GM18511 (cell line): ENCODE data around the gene STK10.
"Not testable (repeated sequence)": the region's sequence is repeated elsewhere in the genome, so short reads cannot be mapped to it uniquely, and the experiment has no call there.

Source experiments
- ATAC-seq: cut with Tn5 transposase; IDR thresholded peaks from one replicate; pipeline ENCODE4 v1.9.1; 2021; ENCODE audit warnings: mild to moderate bottlenecking, moderate library complexity; ENCODE audit not compliant: unreplicated experiment

STK10 gene

DNA sequence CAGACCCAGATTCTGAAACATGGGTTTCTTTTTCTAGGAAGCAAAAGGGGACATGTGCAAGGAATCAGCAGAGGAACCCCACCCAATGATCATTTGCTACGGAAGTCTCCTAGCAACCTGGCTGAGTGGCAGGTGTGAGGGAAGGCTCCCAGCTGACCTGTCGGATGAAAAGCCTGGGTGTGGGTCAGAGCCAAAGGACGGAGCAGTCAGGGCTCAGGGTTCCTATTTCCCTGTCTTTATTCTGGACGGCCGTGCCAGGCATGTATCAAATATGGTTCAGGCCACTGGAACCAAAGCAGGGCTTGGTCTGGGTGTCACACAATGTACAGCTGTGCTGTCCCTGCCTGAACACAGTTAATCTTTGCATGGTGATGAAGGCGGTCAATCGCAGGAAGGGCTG, 20.1 kb downstream of the STK10 start:
- no peak for ATAC-seq

DNA sequence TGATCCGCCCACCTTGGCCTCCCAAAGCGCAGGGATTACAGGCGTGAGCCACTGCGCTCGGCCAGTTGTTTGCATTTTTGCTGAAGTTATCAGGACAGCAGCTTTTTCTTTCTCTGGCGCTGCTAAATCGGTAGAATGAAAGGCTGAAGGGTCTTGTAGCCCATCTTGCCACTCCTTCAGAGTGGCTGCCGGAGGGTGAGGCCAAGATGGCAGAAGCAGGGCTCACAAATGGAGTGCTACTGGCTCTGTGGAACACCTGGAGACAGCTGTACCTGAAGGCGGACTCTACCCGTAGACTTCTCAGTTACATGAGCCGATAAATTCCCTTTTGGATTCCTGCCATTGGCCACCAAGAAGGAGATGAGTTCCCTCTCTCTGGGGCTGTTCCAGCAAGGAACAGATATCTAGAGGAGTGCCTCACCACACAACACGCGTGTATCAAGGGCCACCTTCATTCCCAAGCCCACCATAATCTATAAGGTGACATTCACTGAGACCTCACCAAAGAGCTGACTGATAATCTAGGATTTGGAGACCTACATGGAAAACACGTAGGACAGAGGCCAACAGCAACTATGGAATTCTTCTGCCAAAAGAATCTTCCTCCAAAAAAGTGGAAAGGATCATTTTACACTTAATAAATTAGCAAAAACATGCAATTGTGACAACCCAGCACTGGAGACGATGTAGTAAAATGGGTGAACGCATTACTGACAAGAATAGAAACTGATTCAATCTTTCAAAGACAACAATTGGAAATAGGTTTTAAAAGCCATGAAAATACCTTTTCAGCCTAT, 21.8 kb downstream of the STK10 start:
- ATAC-seq = no peak

DNA sequence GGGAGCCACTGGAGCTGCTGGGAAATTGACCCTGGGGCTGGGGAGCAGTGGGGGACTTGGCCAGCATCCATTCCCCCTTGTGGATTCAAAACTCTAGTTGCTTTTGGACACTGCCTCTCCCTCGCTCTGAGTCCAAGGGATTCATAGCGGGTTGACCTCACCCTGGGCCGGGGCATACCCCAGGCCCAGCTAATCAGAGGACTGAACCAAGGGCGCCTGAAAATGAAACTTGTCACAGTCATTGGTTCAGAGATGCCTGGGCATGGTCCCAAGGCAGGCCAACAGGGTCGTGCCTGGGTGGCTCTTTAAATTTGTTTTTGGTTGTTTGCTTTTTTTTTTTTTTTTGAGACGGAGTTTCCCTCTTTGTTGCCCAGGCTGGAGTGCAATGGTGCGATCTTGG, 22.6 kb downstream of the STK10 start:
- peak; percentile 83 for ATAC-seq

DNA sequence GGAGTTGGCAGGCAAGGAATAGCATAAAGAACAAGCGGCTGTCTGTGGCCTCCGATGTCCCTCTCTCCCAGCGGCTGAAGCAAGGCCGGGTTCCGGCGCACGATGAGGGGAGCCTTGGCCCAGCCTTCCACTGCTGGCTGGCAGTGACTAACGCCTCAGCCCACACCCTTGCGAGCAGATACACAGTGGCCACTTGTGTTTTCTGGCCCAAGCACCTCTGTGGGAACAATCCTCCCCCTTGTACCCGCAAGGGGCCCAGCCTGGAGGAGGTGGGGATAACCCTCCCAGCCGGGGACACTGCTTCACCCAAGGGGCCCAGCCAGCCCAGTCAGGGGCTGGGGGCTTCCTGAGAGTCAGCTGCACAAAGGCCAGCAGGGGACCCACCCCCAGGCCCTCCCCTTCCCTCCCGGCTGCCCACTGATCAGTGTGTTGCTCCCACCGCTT, 23.2 kb downstream of the STK10 start:
- no peak for ATAC-seq

DNA sequence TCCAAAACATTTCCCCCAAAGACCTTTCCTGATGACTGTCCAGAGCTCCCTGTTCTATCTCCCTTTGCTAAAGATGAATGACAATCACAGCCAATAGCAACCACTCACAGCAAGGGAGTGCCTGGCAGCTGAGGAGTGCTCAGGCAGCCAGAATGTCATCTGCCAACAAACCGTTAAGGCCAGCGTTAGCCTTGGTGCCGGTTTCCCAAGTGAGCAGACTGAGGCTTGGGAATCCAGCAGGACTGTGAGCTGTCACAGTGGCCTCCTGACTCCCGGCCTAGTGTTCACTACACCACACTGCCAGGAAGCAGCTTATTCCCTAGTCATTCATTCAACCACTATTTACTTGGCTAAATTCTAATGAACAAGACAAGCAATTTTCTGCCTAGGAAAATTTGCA, 24.7 kb downstream of the STK10 start:
- ATAC-seq = no peak

DNA sequence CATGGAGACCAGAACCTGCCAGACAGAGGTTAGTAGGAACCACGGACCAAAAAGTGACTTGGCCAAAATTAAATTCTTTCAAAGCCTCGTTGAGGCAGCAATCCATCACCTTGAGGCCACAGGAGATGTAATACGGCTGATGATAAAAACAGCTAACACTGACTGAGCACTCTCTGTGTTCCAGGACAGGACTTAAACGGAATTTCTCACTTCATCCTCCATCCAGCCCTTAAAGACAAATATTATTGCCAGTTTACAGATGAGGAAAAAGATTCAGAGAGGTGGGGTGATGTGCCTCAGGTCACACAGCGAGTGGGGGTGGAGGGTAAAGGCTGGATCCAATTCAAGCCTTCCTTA, 25.1 kb downstream of the STK10 start:
- ATAC-seq = no peak

DNA sequence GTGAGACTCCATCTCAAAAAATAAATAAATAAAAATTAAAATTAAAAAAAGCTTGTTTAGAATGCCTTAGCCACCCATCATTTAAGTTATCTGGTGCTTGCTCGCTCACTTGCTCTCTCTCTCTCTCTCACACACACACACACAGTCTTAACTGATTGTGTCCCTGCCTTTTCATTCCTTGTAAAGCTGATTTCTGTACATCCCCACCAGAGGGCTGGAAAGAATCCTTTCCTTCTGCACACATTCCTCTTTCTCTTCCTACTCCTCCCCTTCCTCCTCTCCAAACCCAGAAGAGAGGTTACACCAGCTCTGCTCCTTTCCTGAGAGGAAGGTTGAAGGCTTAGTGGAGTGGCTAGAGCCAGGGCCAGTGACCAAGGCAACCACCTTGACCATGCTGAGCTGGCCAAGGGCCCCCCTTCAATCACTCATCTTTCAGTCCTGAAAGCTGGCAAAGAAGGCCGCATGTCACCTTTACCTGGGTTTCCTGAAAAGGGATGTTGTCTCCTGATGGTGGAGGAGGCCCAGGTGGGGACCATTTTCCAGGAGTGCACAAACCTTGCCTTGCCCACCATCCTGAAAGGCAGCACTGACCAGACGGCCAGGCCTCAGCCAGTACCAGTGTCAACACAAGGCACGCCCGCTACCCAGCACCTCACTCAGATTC, 25.6 kb downstream of the STK10 start:
- no peak for ATAC-seq

DNA sequence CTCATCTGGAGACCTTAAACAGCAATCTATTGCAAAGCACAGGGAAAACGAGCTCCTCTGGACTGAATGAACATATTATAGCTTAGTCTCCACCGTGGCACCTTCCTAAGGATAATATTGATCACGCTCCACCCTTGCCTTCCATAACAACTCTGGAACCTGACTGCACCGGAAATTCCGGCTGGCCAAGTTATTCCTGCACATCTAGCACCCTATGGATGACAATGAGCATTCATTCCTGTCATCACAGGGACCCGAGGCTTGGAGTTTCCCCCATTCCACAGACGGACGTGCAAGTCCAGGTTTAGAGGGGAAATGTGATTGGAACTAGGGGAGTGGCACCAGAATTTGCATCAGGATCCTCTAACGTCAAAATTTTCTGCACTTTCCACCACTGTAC, 27.5 kb downstream of the STK10 start:
- ATAC-seq = no peak

DNA sequence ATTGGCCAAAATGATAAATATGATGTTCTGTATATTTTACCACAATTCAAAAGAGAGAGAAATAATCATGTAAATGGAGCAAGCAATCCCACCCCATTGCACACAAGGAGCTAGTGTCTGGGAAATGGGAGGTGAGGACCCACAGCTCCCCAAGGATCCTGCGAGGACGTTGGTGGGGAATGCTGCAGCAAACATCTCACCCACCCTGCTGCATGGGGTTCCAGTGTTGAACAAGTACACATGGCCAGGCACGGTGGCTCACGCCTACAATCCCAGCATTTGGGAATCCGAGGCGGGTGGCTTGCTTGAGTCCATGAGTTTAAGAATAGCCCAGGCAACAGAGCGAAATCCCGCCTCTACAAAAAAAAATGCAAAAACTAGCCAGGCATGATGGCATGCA, 29.0 kb downstream of the STK10 start:
- ATAC-seq = no peak

DNA sequence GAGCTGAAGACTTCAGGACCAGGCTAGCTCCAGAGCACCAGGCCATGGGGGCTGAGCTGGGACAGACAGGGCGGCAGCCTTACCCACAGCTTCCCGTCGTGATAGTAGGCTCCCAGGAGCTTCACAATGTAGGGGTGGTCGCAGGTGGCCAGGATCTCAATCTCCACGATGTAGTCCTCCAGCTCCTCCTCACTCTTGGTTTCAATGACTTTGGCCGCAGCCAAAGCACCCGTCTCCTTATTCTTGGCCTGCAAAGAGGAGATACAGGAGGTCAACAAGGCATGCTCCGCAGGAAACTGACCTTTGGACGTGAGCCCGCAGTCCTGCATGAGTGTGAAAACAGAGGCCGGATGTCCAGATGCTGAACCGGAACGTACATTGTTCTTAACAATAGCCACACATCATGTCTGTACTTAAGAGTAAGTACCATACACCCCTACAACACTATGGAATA, 31.5 kb downstream of the STK10 start:
- no peak for ATAC-seq

DNA sequence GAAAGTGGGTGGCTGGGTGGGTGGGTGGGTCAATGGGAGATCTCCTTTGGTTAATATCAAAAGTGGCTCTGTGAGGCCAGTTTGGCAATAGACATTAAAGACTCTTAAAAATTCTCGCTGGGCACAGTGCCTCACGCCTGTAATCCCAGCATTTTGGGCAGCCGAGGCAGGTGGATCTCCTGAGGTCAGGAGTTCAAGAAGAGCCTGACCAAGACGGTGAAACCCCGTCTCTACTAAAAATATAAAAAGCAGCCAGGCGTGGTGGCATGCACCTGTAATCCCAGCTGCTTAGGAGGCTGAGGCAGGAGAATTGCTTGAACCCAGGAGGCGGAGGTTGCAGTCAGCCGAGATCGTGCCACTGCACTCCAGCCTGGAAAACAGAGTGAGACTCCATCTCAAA, 32.9 kb downstream of the STK10 start:
- not testable (repeated sequence) for ATAC-seq

DNA sequence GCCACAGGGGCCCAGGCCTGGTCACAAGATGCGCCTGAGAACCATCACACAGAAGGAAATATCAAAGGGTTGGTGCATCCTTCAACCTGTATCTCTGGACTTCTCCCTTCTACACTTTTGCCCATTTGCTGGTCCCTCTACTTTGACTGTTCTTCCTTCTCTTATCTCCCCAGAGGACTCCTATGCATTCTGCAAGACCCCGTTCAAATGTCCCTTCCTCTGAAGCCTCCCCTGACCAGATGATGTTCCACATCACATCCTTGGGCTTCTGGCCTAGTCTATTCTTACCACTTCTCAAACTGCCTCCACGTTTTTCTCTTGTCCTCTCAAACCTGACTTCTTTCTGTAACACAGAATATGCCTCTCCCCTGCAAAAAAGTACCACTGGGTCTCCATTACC, 34.3 kb downstream of the STK10 start:
- no peak for ATAC-seq

DNA sequence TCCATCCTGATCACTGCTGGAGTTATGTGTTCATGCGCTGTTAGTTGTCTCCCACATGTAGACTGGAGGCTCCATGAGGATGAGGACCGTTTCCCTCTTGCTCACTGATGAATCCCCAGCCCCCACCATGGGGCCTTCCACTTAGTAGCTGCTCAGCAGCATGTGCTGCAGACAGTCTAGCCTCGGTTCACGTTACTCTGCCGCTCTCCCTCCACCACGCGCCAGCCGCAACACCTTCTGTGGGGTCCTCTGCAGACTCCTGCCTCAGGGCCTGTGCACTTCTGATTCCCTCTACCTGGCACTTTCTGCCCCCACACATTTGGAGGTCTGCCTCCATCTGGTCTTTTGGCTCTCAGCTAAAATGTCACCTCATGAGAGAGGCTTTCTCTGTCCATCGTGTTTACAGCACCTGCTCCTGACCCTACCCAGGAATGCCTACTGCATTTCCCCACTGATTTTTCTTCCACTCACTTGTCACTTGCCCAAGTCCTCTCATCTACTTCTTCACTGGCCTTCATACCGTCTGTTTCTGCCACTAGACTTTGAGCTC, 36.3 kb downstream of the STK10 start:
- no peak for ATAC-seq

DNA sequence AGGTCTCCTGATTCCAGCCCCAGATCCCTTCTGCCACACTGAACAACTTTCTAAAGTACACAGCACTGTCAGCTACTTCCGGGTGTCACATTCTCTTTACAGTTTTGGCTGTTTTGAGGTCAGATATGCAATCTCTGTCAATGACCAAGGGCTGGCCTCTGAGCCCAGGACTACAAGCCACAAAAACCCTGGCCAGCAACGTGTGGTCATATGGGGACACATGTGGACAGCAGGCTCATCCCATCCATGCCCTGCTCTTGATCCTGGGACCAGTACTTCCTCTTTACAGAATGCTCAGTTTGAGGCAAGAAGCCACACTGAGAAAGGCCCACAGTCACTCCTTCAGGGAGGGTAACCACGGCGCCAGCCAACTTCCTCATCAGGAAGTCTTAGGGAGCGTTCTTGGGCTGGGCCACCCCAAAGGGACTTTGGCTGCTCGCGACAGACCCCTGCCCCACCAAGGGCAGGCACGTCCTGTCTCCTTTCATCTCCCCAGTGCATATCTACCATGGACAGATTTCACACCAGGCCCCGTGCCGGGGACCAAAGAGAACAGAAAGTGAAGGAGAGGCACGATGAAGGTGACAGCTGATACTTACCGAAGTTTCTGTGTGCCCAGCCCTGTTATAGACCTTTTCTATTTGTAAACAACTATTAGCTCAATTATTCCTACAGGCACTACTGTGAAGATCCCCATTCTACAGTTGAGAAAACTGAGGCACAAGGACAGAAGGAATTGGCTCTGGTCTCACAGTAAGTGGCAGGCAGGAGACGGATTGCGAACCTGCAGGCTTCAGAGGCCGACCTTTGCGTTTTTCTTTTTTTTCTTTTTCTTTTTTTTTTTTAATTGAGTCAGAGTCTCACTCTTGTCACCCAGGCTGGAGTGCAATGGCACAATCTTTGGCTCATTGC, 37.3 kb downstream of the STK10 start:
- peak; percentile 64 for ATAC-seq

DNA sequence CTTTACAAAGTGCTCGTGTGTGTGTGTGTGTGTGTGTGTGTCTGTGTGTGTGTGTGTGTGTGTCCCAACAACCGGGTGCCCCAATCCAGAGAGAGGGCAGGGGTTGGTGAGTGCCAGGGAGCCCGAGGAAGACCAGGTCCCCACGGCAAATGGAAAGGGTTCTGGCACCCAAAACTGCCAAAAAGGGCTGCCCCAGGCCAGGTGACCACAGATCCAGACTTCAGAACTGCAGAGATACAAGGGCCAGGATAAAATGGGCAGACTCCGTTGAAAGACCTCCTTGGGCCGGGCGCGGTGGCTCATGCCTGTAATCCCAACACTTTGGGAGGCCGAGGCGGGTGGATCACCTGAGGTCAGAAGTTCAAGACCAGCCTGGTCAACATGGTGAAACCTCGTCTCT, 38.5 kb downstream of the STK10 start:
- not testable (repeated sequence) for ATAC-seq

DNA sequence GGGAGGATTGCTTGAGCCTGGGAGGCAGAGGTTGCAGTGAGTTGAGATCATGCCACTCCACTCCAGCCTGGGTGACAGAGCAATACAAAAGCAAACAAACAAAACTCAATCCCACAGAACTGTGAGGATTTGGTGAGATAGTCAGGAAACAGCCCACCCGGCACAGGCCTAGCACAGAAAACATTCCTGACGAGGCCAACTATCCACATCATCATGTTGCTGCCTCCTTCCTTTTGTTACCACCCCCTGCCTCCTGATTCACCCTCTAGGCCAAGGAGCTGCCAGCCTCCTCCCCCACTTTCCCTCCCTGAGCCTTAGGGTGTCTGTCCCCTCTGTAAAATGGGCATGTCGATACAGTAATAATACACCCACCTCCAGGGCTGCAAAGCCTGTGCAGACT, 39.0 kb downstream of the STK10 start:
- no peak for ATAC-seq

DNA sequence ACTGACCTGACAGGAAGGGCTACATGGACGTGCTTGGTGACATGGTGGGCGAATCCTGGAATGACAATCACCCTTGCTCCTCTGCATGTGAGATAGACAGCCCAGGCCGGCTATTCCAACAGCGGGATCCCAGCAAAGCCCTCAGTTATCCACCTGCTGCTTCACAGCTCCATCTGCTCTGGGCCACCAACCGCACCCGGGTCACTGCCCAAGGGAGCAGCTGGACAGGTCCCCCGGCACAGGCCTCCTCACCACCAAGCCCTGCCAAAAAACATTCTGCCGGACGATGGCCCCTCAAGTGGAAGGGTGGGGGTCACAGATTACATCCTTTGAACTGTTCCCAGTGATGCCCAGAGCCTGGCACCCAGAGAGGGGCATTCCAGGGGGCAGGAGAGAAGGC, 39.6 kb downstream of the STK10 start:
- no peak for ATAC-seq

DNA sequence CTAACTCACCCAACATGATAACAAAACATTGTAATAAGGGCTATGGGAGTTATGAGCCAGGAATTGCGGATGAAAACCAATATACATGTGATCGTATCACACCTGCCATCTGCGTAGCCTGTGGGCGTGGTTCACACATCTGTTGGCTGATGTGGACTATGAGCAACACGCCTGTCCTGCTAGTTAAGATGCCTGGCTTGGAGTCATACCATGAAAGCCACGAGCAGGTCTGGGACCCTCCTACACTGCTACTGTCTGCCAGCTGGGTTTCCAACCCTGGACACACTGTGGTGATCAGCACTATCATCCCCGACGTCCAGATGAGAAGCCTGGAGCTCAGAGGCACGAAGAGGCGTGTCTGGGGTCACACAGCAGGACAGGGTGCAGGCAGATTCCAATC, 40.2 kb downstream of the STK10 start:
- no peak for ATAC-seq

DNA sequence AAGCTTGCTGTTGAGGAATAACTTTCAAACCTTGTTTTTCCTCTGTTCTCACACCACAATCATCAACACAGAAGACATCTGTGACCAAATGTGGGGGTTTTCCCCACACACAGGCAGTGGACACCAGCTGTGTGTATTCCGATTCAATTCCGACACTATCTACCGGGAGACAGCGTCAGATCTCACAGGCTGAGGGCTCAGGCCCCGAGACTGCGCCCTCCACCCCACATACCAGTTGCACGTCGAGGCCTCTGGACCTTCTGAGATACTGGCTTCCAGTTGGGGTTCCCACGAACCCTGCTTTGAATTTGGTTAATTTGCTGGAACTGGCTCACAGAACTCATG, 41.3 kb downstream of the STK10 start:
- ATAC-seq = no peak

DNA sequence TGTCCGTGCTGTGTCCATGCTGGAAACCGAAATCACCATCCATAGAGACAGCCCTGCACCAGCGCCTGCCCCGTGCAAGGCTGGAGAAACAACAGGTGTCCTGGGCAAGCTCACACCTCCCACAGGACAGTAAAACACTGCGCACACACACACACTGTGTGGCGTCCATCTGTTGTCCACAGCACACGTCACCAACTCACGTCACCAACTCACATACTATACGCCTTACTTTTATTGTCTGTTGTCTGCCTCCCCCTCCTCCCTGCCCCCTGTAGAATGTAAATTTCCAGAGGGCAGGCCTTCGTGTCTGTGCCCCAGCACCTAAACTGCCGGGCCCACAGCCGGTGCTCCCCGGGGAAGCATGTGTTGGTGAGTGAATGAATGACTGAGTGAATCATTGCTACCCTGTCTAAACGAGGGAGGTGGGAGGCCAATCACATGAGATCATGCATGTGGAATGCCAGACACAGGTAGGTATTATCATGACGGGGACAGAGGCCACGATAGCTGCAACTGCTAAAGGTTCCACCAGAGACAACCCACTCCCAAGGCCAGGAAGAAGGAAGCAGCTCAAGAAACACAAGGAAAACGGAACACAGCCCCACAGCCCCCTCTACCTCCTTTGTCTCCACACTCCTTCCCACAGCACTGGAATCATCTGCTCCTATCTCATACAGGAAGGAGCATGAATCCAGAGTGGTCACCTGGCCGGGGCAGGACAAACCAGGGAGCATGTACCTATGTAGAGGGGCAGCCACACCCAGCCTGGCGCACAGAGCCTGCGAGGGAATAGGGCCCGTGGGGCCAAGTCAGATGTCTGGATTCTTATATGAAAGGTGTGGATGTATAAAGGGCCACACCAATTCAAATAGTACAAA, 41.9 kb downstream of the STK10 start:
- ATAC-seq = no peak
